Adrenal gland (tissue), 12 donors: Measurements from ENCODE around the gene CFAP45. TPM values are rescaled to one million over a fixed set of nuclear protein-coding genes. Genes with fewer than 3 reads are reported as not detected.

Experiments
- DNase-seq, 7 donors: peaks; one replicate each; pipeline ENCODE4 v3.0.0-alpha.2; 2019 to 2020
- H3K27ac ChIP-seq, 5 donors: fragments of 200-600 bp; sonication (generic) in 4 of 5; 1 replicate in 3 of 5; 2 replicates in 2 of 5; pipeline versions ENCODE4 v1.5.1 to v1.8.0; 2016 to 2020; ENCODE audit warnings: mild to moderate bottlenecking in 1 of 5
- H3K27me3 ChIP-seq: fragments of 200-600 bp; 2 replicates; pipeline ENCODE4 v1.8.0; 2021
- H3K36me3 ChIP-seq, 2 donors: fragments of 200-600 bp; replicated peaks in 1 of 2; 1 replicate in 1 of 2; 2 replicates in 1 of 2; pipeline versions ENCODE4 v1.5.1 to v1.8.0; 2018 to 2022
- H3K4me1 ChIP-seq, 2 donors: fragments of 200-600 bp; replicated peaks in 1 of 2; 1 replicate in 1 of 2; 2 replicates in 1 of 2; pipeline versions ENCODE4 v1.5.1 to v1.8.0; 2018 to 2021
- H3K4me3 ChIP-seq, 4 donors: fragments of 200-600 bp; sonication (generic) in 3 of 4; one replicate each; pipeline ENCODE4 v1.5.1; 2016 to 2018
- H3K9me3 ChIP-seq, 3 donors: fragments of 200-600 bp; sonication (generic) in 1 of 3; replicated peaks in 1 of 3; 1 replicate in 2 of 3; 2 replicates in 1 of 3; pipeline versions ENCODE4 v1.5.1 to v1.8.0; 2016 to 2021
- CTCF ChIP-seq, 6 experiments: fragments of 450-650 bp in 4 of 6; fragments of 200-600 bp in 2 of 6; sonication (generic) in 1 of 6; IDR thresholded peaks; 1 replicate in 5 of 6; 2 replicates in 1 of 6; pipeline versions ENCODE4 v1.5.1 to v1.8.0; 2016 to 2021; ENCODE audit warnings: antibody characterized with exemption in 6 of 6, mild to moderate bottlenecking in 2 of 6, moderate library complexity in 1 of 6
- POLR2A ChIP-seq, 2 donors: fragments of 450-650 bp; IDR thresholded peaks; one replicate each; pipeline ENCODE4 v1.6.1; 2017; ENCODE audit warnings: antibody characterized with exemption in 2 of 2, mild to moderate bottlenecking in 2 of 2, moderate library complexity in 1 of 2
- WGBS, 4 donors: extraction: QIAGEN DNeasy Blood & Tissue Kit in 2 of 4; methylation state at CpG; one replicate each; pipeline versions ENCODE4 v1.1.5 to v1.1.7; 2013 to 2017; 5-methylcytosine and 5-hydroxymethylcytosine counted together
- intact Hi-C, 2 donors: fragments of 100-400 bp; cut with DNase I; formaldehyde crosslinking; loops; one replicate each; pipeline versions ENCODE4 v1.14.1 to v1.15.0; 2022 to 2023
- polyA plus RNA-seq, 3 donors: library from polyadenylated mRNA; stranded (reverse); fragments of 200-250 nt in 2 of 3; fragments of 350-450 nt in 1 of 3; fragmentation: Illumina TruSeq in 1 of 3; extraction: RNeasy Lipid Tissue Mini Kit (QIAGEN cat#74804) in 1 of 3; gene quantifications; one replicate each; pipeline ENCODE4 v1.2.3, GENCODE V29; 2013 to 2014
- total RNA-seq, 9 donors: library from RNA; depleted of rRNA in 4 of 9; stranded (reverse); fragments of >200 nt in 4 of 9; fragments of 120-200 nt in 1 of 9; fragmentation: NEBNext Ultra II Directional in 1 of 9; extraction: Animal tissue kit (Norgen Biotek cat#: 25700) in 1 of 9; gene quantifications; one replicate each; pipeline versions ENCODE4 v1.1.0 to v1.2.4, GENCODE V29; 2013 to 2023
- donor health status: healthy with polysubstance abuse.
- donor health status: Bipolar disorder and iron deficiency.
- donor health status: DM: yes; HTN: yes; CAD: no.
- donor health status: DM: no; HTN: no; CAD: no.
- donor health status: DM: no; HTN: no; CAD: no.
- donor health status: DM: yes; HTN: yes; CAD: no.

CFAP45 gene
- total and polyA plus RNA-seq, 12 donors, result 0.14 to 0.81 (median 0.35) TPM; not detected in 6

GRCh38 chr1:159930216-159930615, 30.3 kb upstream of the CFAP45 start:
- no peaks in the 10 kb centered on the region for H3K36me3 ChIP-seq
- no peak overlapping the region for H3K4me3 ChIP-seq
- peaks cover 4 to 12% of the 10 kb centered on the region in 2 donors for H3K4me1 ChIP-seq
- TF ChIP-seq CTCF (IDR thresholded peaks at IDR 0.05) (no peak), POLR2A (IDR thresholded peaks at IDR 0.05) (no peak)
- H3K27ac ChIP-seq, result no peak overlapping the region
- intact Hi-C loops, result loop anchor here in 1 of 2 donors (5.0 kb wide), 1 partner anchor 72 kb away; no protein-coding TSS in a partner anchor
- no peak for DNase-seq
- H3K9me3 ChIP-seq, result no peaks in the 10 kb centered on the region
- 93 to 96% (median 94%) methylated on average over 8 to 11 of the region's 11 CpGs; no CpG with 5 or more reads in 1 of the 4 donors for WGBS, 4 donors
- H3K27me3 ChIP-seq, result no peaks in the 10 kb centered on the region

- no peak for TF ChIP-seq POLR2A (IDR thresholded peaks at IDR 0.05)
- TF ChIP-seq CTCF (IDR thresholded peaks at IDR 0.05), result no peak
- intact Hi-C loops, result loop anchor here in 1 of 2 donors (5.0 kb wide), 1 partner anchor 73 kb away; no protein-coding TSS in a partner anchor
- no peak overlapping the region for H3K4me3 ChIP-seq
- no peak overlapping the region for H3K27ac ChIP-seq
- peaks cover 4 to 12% of the 10 kb centered on the region in 2 donors for H3K4me1 ChIP-seq
- peak in 4 of 7 donors; percentile 33 to 48 (median 36) for DNase-seq
- no peaks in the 10 kb centered on the region for H3K36me3 ChIP-seq
- H3K27me3 ChIP-seq, result no peaks in the 10 kb centered on the region
- whole genome bisulfite sequencing, 4 donors, result 79 to 87% (median 81%) methylated on average over 23 to 48 of the region's 48 CpGs
- no peaks in the 10 kb centered on the region for H3K9me3 ChIP-seq
These were observed 29.4 kb upstream of the CFAP45 start for GRCh38 chr1:159929155-159930051.

GRCh38 chr1:159928491-159929050, 28.6 kb upstream of the CFAP45 start:
- WGBS, 4 donors, result 89 to 100% (median 91%) methylated on average over 2 to 18 of the region's 18 CpGs
- intact Hi-C loops, result no loop called here
- Histone ChIP-seq H3K9me3 (no peaks in the 10 kb centered on the region), H3K27me3 (no peaks in the 10 kb centered on the region), H3K4me1 (peaks cover 4 to 18% of the 10 kb centered on the region in 2 donors), H3K36me3 (no peaks in the 10 kb centered on the region), H3K27ac (no peak overlapping the region), H3K4me3 (no peak overlapping the region)
- DNase-seq, result no peak
- TF ChIP-seq POLR2A (IDR thresholded peaks at IDR 0.05), result no peak
- no peak for TF ChIP-seq CTCF (IDR thresholded peaks at IDR 0.05)

- intact Hi-C loops, result no loop called here
- 78 to 87% (median 83%) methylated on average over 13 of the region's 13 CpGs for WGBS, 4 donors
These were observed 28.0 kb upstream of the CFAP45 start for GRCh38 chr1:159927849-159928431.

More at GRCh38 chr1:159927849-159928431, 28.0 kb upstream of the CFAP45 start:
- no peak overlapping the region for H3K4me3 ChIP-seq
- no peaks in the 10 kb centered on the region for H3K27me3 ChIP-seq
- no peaks in the 10 kb centered on the region for H3K9me3 ChIP-seq
- peaks cover 4 to 24% of the 10 kb centered on the region in 2 donors for H3K4me1 ChIP-seq
- TF ChIP-seq POLR2A (IDR thresholded peaks at IDR 0.05), result no peak
- TF ChIP-seq CTCF (IDR thresholded peaks at IDR 0.05), result no peak
- H3K36me3 ChIP-seq, result no peaks in the 10 kb centered on the region
- DNase-seq, result no peak
- H3K27ac ChIP-seq, result no peak overlapping the region
